Hepatocyte (in vitro differentiated cells): ENCODE data around the gene ITPRID2. TPM values are rescaled to one million over a fixed set of nuclear protein-coding genes. Genes with fewer than 3 reads are reported as not detected.
A peak's percentile ranks its signal among the peaks of the same experiment; 100 is the strongest.

ENCODE experiments used
- DNase-seq: peaks from one replicate; pipeline ENCODE4 v3.0.0-alpha.2; 2016; ENCODE audit warnings: low spot score
- H2AFZ ChIP-seq: fragments of 200-600 bp; sonication (generic); 2 replicates; pipeline ENCODE4 v1.6.0; 2016; ENCODE audit warnings: antibody characterized with exemption, mild to moderate bottlenecking
- H3K27ac ChIP-seq: fragments of 200-600 bp; sonication (generic); 2 replicates; pipeline ENCODE4 v1.5.1; 2016; ENCODE audit warnings: mild to moderate bottlenecking
- H3K27me3 ChIP-seq: fragments of 200-600 bp; sonication (generic); 2 replicates; pipeline ENCODE4 v1.6.1; 2016
- H3K36me3 ChIP-seq: fragments of 200-600 bp; sonication (generic); replicated peaks from 2 replicates; pipeline ENCODE4 v1.5.1; 2016; ENCODE audit warnings: low read depth; ENCODE audit not compliant: insufficient read depth
- H3K4me1 ChIP-seq: fragments of 200-600 bp; sonication (generic); 2 replicates; pipeline ENCODE4 v1.5.1; 2016; ENCODE audit warnings: mild to moderate bottlenecking, moderate library complexity; ENCODE audit not compliant: insufficient read depth
- H3K4me2 ChIP-seq: fragments of 200-600 bp; sonication (generic); 2 replicates; pipeline ENCODE4 v1.6.0; 2016
- H3K4me3 ChIP-seq: fragments of 200-600 bp; sonication (generic); 2 replicates; pipeline ENCODE4 v1.5.1; 2016; ENCODE audit warnings: mild to moderate bottlenecking
- H3K79me2 ChIP-seq: fragments of 200-600 bp; sonication (generic); 2 replicates; pipeline ENCODE4 v1.6.0; 2017; ENCODE audit warnings: mild to moderate bottlenecking
- H3K9me2 ChIP-seq: fragments of 200-600 bp; sonication (generic); replicated peaks from 2 replicates; pipeline ENCODE4 v1.6.0; 2017; ENCODE audit warnings: mild to moderate bottlenecking; ENCODE audit not compliant: insufficient read depth
- H3K9me3 ChIP-seq: fragments of 200-600 bp; sonication (generic); 2 replicates; pipeline ENCODE4 v1.5.1; 2016; ENCODE audit warnings: low read depth, mild to moderate bottlenecking
- H4K20me1 ChIP-seq: fragments of 200-600 bp; sonication (generic); 2 replicates; pipeline ENCODE4 v1.6.0; 2016; ENCODE audit warnings: mild to moderate bottlenecking; ENCODE audit not compliant: insufficient read depth, poor library complexity, severe bottlenecking
- CTCF ChIP-seq: fragments of 200-600 bp; sonication (generic); IDR thresholded peaks from 2 replicates; pipeline ENCODE4 v1.5.1; 2016; ENCODE audit warnings: antibody characterized with exemption, mild to moderate bottlenecking; ENCODE audit not compliant: poor library complexity
- EZH2 ChIP-seq: fragments of 200-600 bp; sonication (generic); IDR thresholded peaks from 2 replicates; pipeline ENCODE4 v1.6.1; 2016; ENCODE audit warnings: antibody characterized with exemption, mild to moderate bottlenecking, borderline replicate concordance
- EZH2phosphoT487 ChIP-seq: fragments of 200-600 bp; sonication (generic); IDR thresholded peaks from one replicate; pipeline ENCODE4 v1.6.1; 2018; ENCODE audit warnings: antibody characterized with exemption, mild to moderate bottlenecking, low read depth, moderate library complexity; ENCODE audit not compliant: unreplicated experiment, severe bottlenecking
- WGBS: methylation state at CpG from one replicate; pipeline ENCODE4 v1.1.6; 2016; ENCODE audit warnings: low lambda C conversion rate; ENCODE audit errors: missing lambda C conversion rate; 5-methylcytosine and 5-hydroxymethylcytosine counted together
- polyA plus RNA-seq: library from polyadenylated mRNA; unstranded; fragments of >200 nt; fragmentation: Nextera tagmentation; extraction: Ambion mirVana; gene quantifications from 2 replicates; pipeline ENCODE4 v1.2.1, GENCODE V29; 2016
- total RNA-seq: library from RNA; depleted of rRNA; stranded (reverse); fragments of >200 nt; gene quantifications from 2 replicates; pipeline ENCODE4 v1.2.3, GENCODE V29; 2014

ITPRID2 gene
- total and polyA plus RNA-seq, 2 experiments from 2014 or later = 52.5 to 183 TPM

- H3K79me2 ChIP-seq = peaks cover 49% of the 10 kb centered on the region
Observed at GRCh38 chr2:181923121-181923520, 31.6 kb downstream of the ITPRID2 start.

GRCh38 chr2:181924336-181924735 is 32.8 kb downstream of the ITPRID2 start:
- WGBS = 77% methylated on average over 2 of the region's 2 CpGs
- no peaks in the 10 kb centered on the region for H3K36me3 ChIP-seq

More at GRCh38 chr2:181923121-181923520, 31.6 kb downstream of the ITPRID2 start:
- no peak overlapping the region for H2AFZ ChIP-seq
- TF ChIP-seq EZH2phosphoT487 (no peak), EZH2 (no peak), CTCF (no peak)
- no peak overlapping the region for H3K27ac ChIP-seq
- no peaks in the 10 kb centered on the region for H3K9me2 ChIP-seq
- no peaks in the 10 kb centered on the region for H3K27me3 ChIP-seq
- no peak for DNase-seq
- H3K4me3 ChIP-seq = no peak overlapping the region
- no peak overlapping the region for H3K4me2 ChIP-seq
- H3K9me3 ChIP-seq = no peaks in the 10 kb centered on the region
- H3K4me1 ChIP-seq = no peaks in the 10 kb centered on the region
- H4K20me1 ChIP-seq = peaks cover 12% of the 10 kb centered on the region
- WGBS = 91% methylated on average over 1 of the region's 1 CpG
- peaks cover under 1% of the 10 kb centered on the region for H3K36me3 ChIP-seq

GRCh38 chr2:181934694-181935093 is 43.2 kb downstream of the ITPRID2 start:
- Histone ChIP-seq H3K27me3 (no peaks in the 10 kb centered on the region), H3K4me2 (no peak overlapping the region), H3K4me3 (no peak overlapping the region), H4K20me1 (no peaks in the 10 kb centered on the region), H3K4me1 (no peaks in the 10 kb centered on the region), H3K36me3 (no peaks in the 10 kb centered on the region), H3K9me3 (no peaks in the 10 kb centered on the region), H3K9me2 (no peaks in the 10 kb centered on the region), H3K27ac (no peak overlapping the region), H2AFZ (no peak overlapping the region), H3K79me2 (no peaks in the 10 kb centered on the region)
- 93% methylated on average over 5 of the region's 5 CpGs for WGBS
- DNase-seq = no peak
- TF ChIP-seq CTCF (no peak), EZH2phosphoT487 (no peak), EZH2 (no peak)

More at GRCh38 chr2:181924336-181924735, 32.8 kb downstream of the ITPRID2 start:
- Histone ChIP-seq H4K20me1 (peaks cover 12% of the 10 kb centered on the region), H3K79me2 (peaks cover 49% of the 10 kb centered on the region), H3K9me2 (no peaks in the 10 kb centered on the region), H2AFZ (no peak overlapping the region), H3K4me1 (no peaks in the 10 kb centered on the region), H3K27me3 (no peaks in the 10 kb centered on the region), H3K4me3 (no peak overlapping the region), H3K27ac (no peak overlapping the region), H3K4me2 (no peak overlapping the region), H3K9me3 (no peaks in the 10 kb centered on the region)
- DNase-seq = no peak
- TF ChIP-seq CTCF (no peak), EZH2phosphoT487 (no peak), EZH2 (no peak)

GRCh38 chr2:181937473-181937872 is 45.9 kb downstream of the ITPRID2 start:
- peak overlapping the region; percentile 12 for H3K27ac ChIP-seq
- no peaks in the 10 kb centered on the region for H3K27me3 ChIP-seq
- H3K4me2 ChIP-seq = no peak overlapping the region
- no peaks in the 10 kb centered on the region for H4K20me1 ChIP-seq
- DNase-seq = no peak
- no peaks in the 10 kb centered on the region for H3K9me2 ChIP-seq
- H3K4me1 ChIP-seq = no peaks in the 10 kb centered on the region
- TF ChIP-seq EZH2phosphoT487 = no peak
- TF ChIP-seq CTCF = no peak
- TF ChIP-seq EZH2 = no peak
- no peak overlapping the region for H3K4me3 ChIP-seq
- no peaks in the 10 kb centered on the region for H3K79me2 ChIP-seq
- WGBS = 34% methylated on average over 2 of the region's 2 CpGs
- no peak overlapping the region for H2AFZ ChIP-seq
- H3K9me3 ChIP-seq = no peaks in the 10 kb centered on the region
- no peaks in the 10 kb centered on the region for H3K36me3 ChIP-seq
